Endothelial cell (in vitro differentiated cells): ENCODE results near the gene KLC3. TPM values are rescaled to one million over a fixed set of nuclear protein-coding genes. Genes with fewer than 3 reads are reported as not detected.
A peak's percentile ranks its signal among the peaks of the same experiment; 100 is the strongest.

Experiments
- DNase-seq: peaks from one replicate; pipeline ENCODE4 v3.0.0; 2021; ENCODE audit warnings: low spot score
- H3K27ac Mint-ChIP-seq: one replicate; pipeline ENCODE4 v1.8.0; 2021; ENCODE audit warnings: mixed read lengths, inconsistent platforms; ENCODE audit not compliant: unreplicated experiment
- H3K27me3 Mint-ChIP-seq: one replicate; pipeline ENCODE4 v1.8.0; 2021; ENCODE audit warnings: mild to moderate bottlenecking, moderate library complexity, mixed read lengths, inconsistent platforms; ENCODE audit not compliant: unreplicated experiment
- H3K36me3 Mint-ChIP-seq: one replicate; pipeline ENCODE4 v1.8.0; 2021; ENCODE audit warnings: mild to moderate bottlenecking, low read depth, mixed read lengths, inconsistent platforms; ENCODE audit not compliant: unreplicated experiment
- H3K4me1 Mint-ChIP-seq: one replicate; pipeline ENCODE4 v1.8.0; 2021; ENCODE audit warnings: mild to moderate bottlenecking, mixed read lengths, inconsistent platforms; ENCODE audit not compliant: unreplicated experiment
- H3K4me3 Mint-ChIP-seq: one replicate; pipeline ENCODE4 v1.8.0; 2021; ENCODE audit warnings: mild to moderate bottlenecking, mixed read lengths, inconsistent platforms; ENCODE audit not compliant: unreplicated experiment
- H3K9me3 Mint-ChIP-seq: one replicate; pipeline ENCODE4 v1.8.0; 2021; ENCODE audit warnings: mixed read lengths, inconsistent platforms; ENCODE audit not compliant: unreplicated experiment
- CTCF ChIP-seq: fragments of 200-600 bp; sonication (generic); IDR thresholded peaks from one replicate; pipeline ENCODE4 v1.5.0; 2021; ENCODE audit warnings: antibody characterized with exemption; ENCODE audit not compliant: unreplicated experiment
- total RNA-seq: library from RNA; stranded (reverse); fragmentation: NEBNext Ultra II Directional; extraction: Animal tissue kit (Norgen Biotek cat#: 25700); gene quantifications from one replicate; pipeline ENCODE4 v1.2.1, GENCODE V29; 2021; ENCODE audit not compliant: unreplicated experiment

Gene KLC3
- total RNA-seq, 1 donor from 2014 or later = 0.44 TPM

DNA sequence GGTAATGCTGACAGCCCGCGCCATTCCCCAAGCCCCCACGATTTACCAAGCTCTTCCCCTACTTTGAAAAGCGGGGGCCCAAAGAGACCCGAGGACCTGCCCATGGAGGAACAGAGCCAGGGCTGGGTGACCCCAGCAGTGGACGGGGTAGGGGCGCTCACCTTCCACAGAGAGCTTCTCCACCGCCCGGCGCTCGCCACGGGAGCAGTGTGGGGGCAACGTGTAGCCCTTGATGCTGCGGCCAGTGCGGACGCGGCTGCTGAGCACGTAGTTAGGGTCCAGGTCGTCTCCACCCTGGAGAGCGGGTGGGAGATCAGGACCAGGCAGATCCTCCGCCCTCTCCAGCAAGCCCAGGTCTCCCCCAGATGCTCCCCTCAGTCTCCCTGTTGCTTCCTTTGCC, 25.2 kb upstream of the KLC3 start:
- no peak for TF ChIP-seq CTCF
- Mint-ChIP-seq H3K4me3 (no peak overlapping the region), H3K4me1 (peaks cover 2% of the 10 kb centered on the region), H3K27me3 (peaks cover 12% of the 10 kb centered on the region), H3K36me3 (no peaks in the 10 kb centered on the region), H3K27ac (no peak overlapping the region), H3K9me3 (no peaks in the 10 kb centered on the region)
- no peak for DNase-seq

- Mint-ChIP-seq H3K4me3 (no peak overlapping the region), H3K4me1 (no peaks in the 10 kb centered on the region), H3K36me3 (no peaks in the 10 kb centered on the region), H3K27me3 (peaks cover 16% of the 10 kb centered on the region), H3K9me3 (no peaks in the 10 kb centered on the region), H3K27ac (no peak overlapping the region)
- DNase-seq = no peak
- TF ChIP-seq CTCF = no peak
Measured at GRCh38 chr19:45320997-45321775, 19.4 kb upstream of the KLC3 start.

DNA sequence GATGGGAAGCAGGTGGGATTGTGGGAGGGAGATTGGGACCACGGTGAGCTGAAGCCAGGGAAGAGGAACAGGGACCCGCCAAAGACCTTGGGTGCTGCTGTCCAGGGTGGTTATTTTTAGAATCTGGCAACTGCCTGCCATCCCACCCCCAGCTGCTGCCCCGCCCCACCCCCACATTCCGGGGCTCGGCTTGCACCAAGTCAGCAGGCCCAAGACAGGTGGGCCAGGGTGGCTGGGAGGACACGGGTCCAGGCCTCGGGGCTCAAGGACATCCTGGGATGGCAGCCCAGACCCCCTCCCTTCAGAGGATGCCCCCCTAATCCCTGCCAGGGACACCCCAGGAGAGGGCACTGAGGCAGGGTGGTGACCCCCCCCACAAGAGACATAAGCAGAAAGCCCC, 18.7 kb upstream of the KLC3 start:
- H3K4me3 Mint-ChIP-seq = no peak overlapping the region
- no peaks in the 10 kb centered on the region for H3K4me1 Mint-ChIP-seq
- no peak for DNase-seq
- H3K27me3 Mint-ChIP-seq = peaks cover 14% of the 10 kb centered on the region
- TF ChIP-seq CTCF = no peak
- no peak overlapping the region for H3K27ac Mint-ChIP-seq
- H3K36me3 Mint-ChIP-seq = no peaks in the 10 kb centered on the region
- H3K9me3 Mint-ChIP-seq = no peaks in the 10 kb centered on the region

DNA sequence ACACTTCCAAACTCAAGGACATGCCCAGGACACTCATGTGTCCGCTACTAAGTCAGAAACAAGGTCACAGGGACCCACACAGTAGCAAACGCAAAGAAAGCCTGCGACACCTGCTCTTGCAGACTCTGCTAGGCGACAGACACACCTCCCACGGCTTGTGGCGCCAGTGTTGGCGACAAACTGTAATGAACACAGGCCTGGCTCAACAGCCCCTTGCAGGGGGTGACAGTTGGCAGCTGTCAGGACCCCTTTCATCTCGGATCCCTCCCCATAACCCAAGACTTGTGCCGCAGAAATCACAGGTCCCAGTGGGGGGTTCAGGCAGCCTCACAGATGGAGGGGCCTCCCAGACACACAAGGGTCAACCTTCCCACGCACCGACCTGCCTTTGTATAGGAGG, 18.2 kb upstream of the KLC3 start:
- peak overlapping the region; percentile 42 for H3K4me3 Mint-ChIP-seq
- H3K9me3 Mint-ChIP-seq = no peaks in the 10 kb centered on the region
- H3K27me3 Mint-ChIP-seq = peaks cover 14% of the 10 kb centered on the region
- no peaks in the 10 kb centered on the region for H3K36me3 Mint-ChIP-seq
- no peak overlapping the region for H3K27ac Mint-ChIP-seq
- H3K4me1 Mint-ChIP-seq = no peaks in the 10 kb centered on the region
- no peak for DNase-seq
- TF ChIP-seq CTCF = no peak

- DNase-seq = no peak
- no peak for TF ChIP-seq CTCF
- no peaks in the 10 kb centered on the region for H3K9me3 Mint-ChIP-seq
- H3K27me3 Mint-ChIP-seq = peaks cover 12% of the 10 kb centered on the region
- peak within 1 kb of the TSS; percentile 42 for H3K4me3 Mint-ChIP-seq
- no peak within 1 kb of the TSS for H3K27ac Mint-ChIP-seq
- H3K4me1 Mint-ChIP-seq = no peaks in the 10 kb centered on the region
- H3K36me3 Mint-ChIP-seq = no peaks in the 10 kb centered on the region
Measured at GRCh38 chr19:45322744-45323281, 17.7 kb upstream of the KLC3 start, which contains the start of gene CKM. CKM (minus strand) TSS chr19:45322875; CDS start chr19:45319713, 3,162 bp downstream.
